ENCODE results near the gene ASXL1.
"Not testable (repeated sequence)": the region's sequence is repeated elsewhere in the genome, so short reads cannot be mapped to it uniquely, and the experiment has no call there.

The ASXL1 gene

DNA sequence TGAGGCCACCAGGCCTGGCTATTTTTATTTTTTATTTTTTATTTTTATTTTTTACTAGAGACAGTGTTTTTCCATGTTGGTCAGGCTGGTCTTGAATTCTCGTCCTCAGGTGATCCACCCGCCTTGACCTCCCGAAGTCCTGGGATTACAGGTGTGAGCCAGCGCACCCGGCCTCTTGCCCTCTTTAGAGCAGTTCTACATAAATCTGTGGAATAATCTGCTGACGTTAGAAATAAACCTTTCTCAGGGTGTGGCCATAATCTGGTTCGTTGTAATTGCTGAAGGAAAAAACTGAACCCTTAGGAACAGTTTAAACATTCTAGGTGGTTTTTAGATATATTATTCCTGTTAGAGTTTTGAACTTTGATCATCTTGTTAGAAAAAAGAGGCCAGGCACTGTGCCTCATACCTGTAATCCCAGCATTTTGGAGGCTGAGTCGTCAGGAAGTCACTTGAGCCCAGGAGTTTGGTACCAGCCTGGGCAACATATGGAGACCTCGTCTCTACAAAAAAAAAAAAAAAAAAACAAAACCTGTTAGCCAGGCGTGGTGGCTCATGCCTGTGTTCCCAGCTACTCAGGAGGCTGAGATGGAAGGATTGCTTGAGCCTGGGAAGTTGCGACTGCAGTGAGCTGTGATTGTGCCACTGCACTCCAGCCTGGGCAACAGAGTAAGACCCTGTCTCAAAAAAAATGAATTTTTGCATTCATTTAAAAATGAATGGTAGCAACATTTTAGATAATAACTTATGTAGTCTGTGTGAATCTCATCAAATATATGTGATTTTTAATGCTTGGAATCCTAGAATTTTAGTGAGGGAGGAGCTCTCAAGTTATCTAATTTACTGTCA lies 24.2 kb downstream of the ASXL1 start:
- Histone ChIP-seq H3K27ac (no peak overlapping the region), H3K36me3 (ENCODE audit: insufficient read depth, low read length) (peaks cover 27% of the 10 kb centered on the region), H3K4me3 (no peak overlapping the region), H3K9ac (ENCODE audit: insufficient read length) (no peak overlapping the region), H3K9me3 (ENCODE audit: low read depth, low read length) (no peaks in the 10 kb centered on the region)
- no peak for TF ChIP-seq FOXP2 (optimal IDR thresholded peaks at IDR 0.05; ENCODE audit: control extremely low read depth, extremely low read length, insufficient read depth)
- TF ChIP-seq EZH2 (IDR thresholded peaks at IDR 0.05) = no peak
- TF ChIP-seq POLR2AphosphoS5 (IDR thresholded peaks at IDR 0.05; ENCODE audit: borderline replicate concordance, low read depth, low read length) = no peak
- DNase-seq (ENCODE audit: low read depth, low spot score) = no peak

DNA sequence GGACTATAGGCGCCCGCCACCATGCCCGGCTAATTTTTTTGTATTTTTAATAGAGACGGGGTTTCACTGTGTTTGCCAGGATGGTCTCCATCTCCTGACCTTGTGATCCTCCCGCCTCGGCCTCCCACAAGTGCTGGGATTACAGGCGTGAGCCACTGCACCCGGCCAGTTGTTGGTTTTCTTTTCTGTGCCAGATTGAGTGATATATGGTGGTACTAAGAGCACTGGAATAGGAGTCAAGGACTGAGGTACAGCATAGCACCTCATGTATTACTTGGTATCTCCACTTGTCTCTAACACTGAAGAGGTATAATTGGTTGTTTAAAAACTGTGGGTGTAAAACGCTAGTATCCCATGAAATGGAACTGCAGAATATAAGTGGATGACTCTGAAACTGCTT lies 25.3 kb downstream of the ASXL1 start:
- peaks cover 26% of the 10 kb centered on the region for H3K36me3 ChIP-seq (ENCODE audit: insufficient read depth, low read length)
- H3K4me3 ChIP-seq; DNase-seq (ENCODE audit: low read depth, low spot score); H3K9ac ChIP-seq (ENCODE audit: insufficient read length); H3K27ac ChIP-seq; H3K9me3 ChIP-seq (ENCODE audit: low read depth, low read length): not testable (repeated sequence)

GRCh38 chr20:32385541-32385940 lies 27.4 kb downstream of the ASXL1 start:
- H3K4me3 ChIP-seq = no peak overlapping the region
- no peak for DNase-seq (ENCODE audit: low read depth, low spot score)
- H3K36me3 ChIP-seq (ENCODE audit: insufficient read depth, low read length) = peaks cover 31% of the 10 kb centered on the region
- H3K27ac ChIP-seq = peak overlapping the region; percentile 16; the same call in 1 of the 2 replicates
- H3K9me3 ChIP-seq (ENCODE audit: low read depth, low read length) = no peaks in the 10 kb centered on the region
- TF ChIP-seq FOXP2 (optimal IDR thresholded peaks at IDR 0.05; ENCODE audit: control extremely low read depth, extremely low read length, insufficient read depth) = no peak
- TF ChIP-seq POLR2AphosphoS5 (IDR thresholded peaks at IDR 0.05; ENCODE audit: borderline replicate concordance, low read depth, low read length) = no peak
- TF ChIP-seq EZH2 (IDR thresholded peaks at IDR 0.05) = no peak
- H3K9ac ChIP-seq (ENCODE audit: insufficient read length) = no peak overlapping the region

DNA sequence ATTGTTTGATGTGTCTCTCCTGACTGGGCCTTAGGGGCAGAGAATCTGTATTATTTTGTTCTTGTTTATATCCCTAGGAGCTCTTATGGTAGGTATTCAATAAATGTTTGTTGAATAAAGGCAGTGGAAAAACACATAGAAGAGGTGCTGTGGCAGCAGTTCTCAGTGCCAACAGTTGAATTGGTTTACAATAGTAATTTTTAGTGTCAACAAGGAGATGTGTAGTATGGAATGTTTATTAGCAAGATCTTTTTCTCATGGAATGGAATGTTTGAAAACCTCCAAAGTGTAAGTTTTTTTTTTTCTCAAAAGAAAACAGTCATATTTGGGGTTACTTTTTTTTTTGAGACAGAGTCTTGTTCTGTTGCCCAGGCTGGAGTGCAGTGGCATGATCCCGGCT lies 28.0 kb downstream of the ASXL1 start:
- Histone ChIP-seq H3K9me3 (ENCODE audit: low read depth, low read length) (no peaks in the 10 kb centered on the region), H3K4me3 (no peak overlapping the region), H3K27ac (no peak overlapping the region; the same call in 1 of the 2 replicates), H3K36me3 (ENCODE audit: insufficient read depth, low read length) (peaks cover 32% of the 10 kb centered on the region), H3K9ac (ENCODE audit: insufficient read length) (no peak overlapping the region)
- TF ChIP-seq POLR2AphosphoS5 (IDR thresholded peaks at IDR 0.05; ENCODE audit: borderline replicate concordance, low read depth, low read length) (no peak), FOXP2 (optimal IDR thresholded peaks at IDR 0.05; ENCODE audit: control extremely low read depth, extremely low read length, insufficient read depth) (no peak), EZH2 (IDR thresholded peaks at IDR 0.05) (no peak)
- no peak for DNase-seq (ENCODE audit: low read depth, low spot score)

DNA sequence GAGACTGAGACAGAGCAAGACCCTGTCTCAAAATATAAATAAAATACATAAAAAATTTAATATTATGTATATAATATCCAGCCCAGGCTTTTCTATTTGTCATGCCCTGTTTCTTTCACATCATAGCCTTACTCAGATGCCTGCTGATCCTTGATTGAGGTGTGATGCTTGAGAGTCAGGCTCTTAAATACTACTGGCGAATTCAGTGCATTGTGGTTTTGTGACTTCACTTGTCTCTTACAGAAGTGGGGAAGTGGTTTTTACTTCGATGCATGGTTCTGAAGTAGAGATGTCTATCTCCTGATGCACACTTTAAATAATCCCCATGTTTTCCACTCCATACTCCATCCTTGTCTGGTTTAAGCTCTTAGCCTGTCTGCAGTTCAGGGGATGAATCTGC lies 29.1 kb downstream of the ASXL1 start:
- Histone ChIP-seq H3K9ac (ENCODE audit: insufficient read length) (no peak overlapping the region), H3K4me3 (no peak overlapping the region), H3K9me3 (ENCODE audit: low read depth, low read length) (no peaks in the 10 kb centered on the region), H3K27ac (no peak overlapping the region), H3K36me3 (ENCODE audit: insufficient read depth, low read length) (peaks cover 42% of the 10 kb centered on the region)
- TF ChIP-seq FOXP2 (optimal IDR thresholded peaks at IDR 0.05; ENCODE audit: control extremely low read depth, extremely low read length, insufficient read depth) = no peak
- TF ChIP-seq EZH2 (IDR thresholded peaks at IDR 0.05) = no peak
- no peak for TF ChIP-seq POLR2AphosphoS5 (IDR thresholded peaks at IDR 0.05; ENCODE audit: borderline replicate concordance, low read depth, low read length)
- no peak for DNase-seq (ENCODE audit: low read depth, low spot score)

GRCh38 chr20:32391003-32391402 lies 32.9 kb downstream of the ASXL1 start:
- no peak for DNase-seq (ENCODE audit: low read depth, low spot score)
- no peak overlapping the region for H3K4me3 ChIP-seq
- H3K9me3 ChIP-seq (ENCODE audit: low read depth, low read length) = no peaks in the 10 kb centered on the region; the same call in 1 of the 2 replicates
- H3K9ac ChIP-seq (ENCODE audit: insufficient read length) = no peak overlapping the region
- no peak for TF ChIP-seq FOXP2 (optimal IDR thresholded peaks at IDR 0.05; ENCODE audit: control extremely low read depth, extremely low read length, insufficient read depth)
- TF ChIP-seq POLR2AphosphoS5 (IDR thresholded peaks at IDR 0.05; ENCODE audit: borderline replicate concordance, low read depth, low read length) = no peak
- no peak for TF ChIP-seq EZH2 (IDR thresholded peaks at IDR 0.05)
- H3K36me3 ChIP-seq (ENCODE audit: insufficient read depth, low read length) = peaks cover 47% of the 10 kb centered on the region
- no peak overlapping the region for H3K27ac ChIP-seq

- H3K9ac ChIP-seq (ENCODE audit: insufficient read length) = no peak overlapping the region
- no peak overlapping the region for H3K4me3 ChIP-seq
- peaks cover 47% of the 10 kb centered on the region for H3K36me3 ChIP-seq (ENCODE audit: insufficient read depth, low read length)
- TF ChIP-seq FOXP2 (optimal IDR thresholded peaks at IDR 0.05; ENCODE audit: control extremely low read depth, extremely low read length, insufficient read depth) (no peak), POLR2AphosphoS5 (IDR thresholded peaks at IDR 0.05; ENCODE audit: borderline replicate concordance, low read depth, low read length) (no peak), EZH2 (IDR thresholded peaks at IDR 0.05) (no peak)
- peak overlapping the region; percentile 61; the same call in 1 of the 2 replicates for H3K27ac ChIP-seq
- no peak for DNase-seq (ENCODE audit: low read depth, low spot score)
- H3K9me3 ChIP-seq (ENCODE audit: low read depth, low read length) = no peaks in the 10 kb centered on the region; the same call in 1 of the 2 replicates
These were observed 36.9 kb downstream of the ASXL1 start for GRCh38 chr20:32395066-32395465.

DNA sequence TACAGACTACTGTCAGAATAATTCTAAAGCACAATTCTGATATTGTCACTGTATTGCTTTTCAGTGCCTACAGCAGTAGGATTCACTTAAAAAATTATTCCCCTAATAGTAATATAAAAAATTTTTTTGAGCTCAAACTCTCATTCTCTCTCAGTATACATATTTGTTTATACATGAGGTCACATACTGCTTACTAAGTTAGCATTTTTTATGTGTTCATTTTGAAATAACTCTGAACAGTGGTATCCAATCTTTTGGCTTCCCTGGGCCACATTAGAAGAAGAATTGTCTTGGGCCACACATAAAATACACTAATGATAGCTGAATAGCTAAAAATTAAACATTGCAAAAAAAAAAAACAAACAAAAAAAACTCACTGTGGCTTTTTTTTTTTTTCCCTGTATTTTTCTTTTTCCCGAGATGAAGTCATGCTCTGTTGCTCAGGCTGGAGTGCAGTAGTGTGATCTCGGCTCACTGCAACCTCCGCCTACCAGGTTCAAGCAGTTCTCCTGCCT lies 38.6 kb downstream of the ASXL1 start:
- DNase-seq (ENCODE audit: low read depth, low spot score) = no peak

More for the DNA sequence above, 38.6 kb downstream of the ASXL1 start:
- H3K4me3 ChIP-seq = no peak overlapping the region
- peaks cover 42% of the 10 kb centered on the region for H3K36me3 ChIP-seq (ENCODE audit: insufficient read depth, low read length)
- peak overlapping the region; percentile 62 for H3K27ac ChIP-seq
- TF ChIP-seq EZH2 (IDR thresholded peaks at IDR 0.05) (no peak), FOXP2 (optimal IDR thresholded peaks at IDR 0.05; ENCODE audit: control extremely low read depth, extremely low read length, insufficient read depth) (no peak), POLR2AphosphoS5 (IDR thresholded peaks at IDR 0.05; ENCODE audit: borderline replicate concordance, low read depth, low read length) (no peak)
- H3K9ac ChIP-seq (ENCODE audit: insufficient read length) = no peak overlapping the region
- no peaks in the 10 kb centered on the region; the same call in 1 of the 2 replicates for H3K9me3 ChIP-seq (ENCODE audit: low read depth, low read length)
